GM18526 (cell line): ENCODE data around the gene BPIFB6.

ENCODE experiments used
- POLR2A ChIP-seq: IDR thresholded peaks from 3 replicates; pipeline ENCODE4 v1.6.1; 2011; ENCODE audit not compliant: insufficient read length; ENCODE audit errors: extremely low read depth

BPIFB6 gene

DNA sequence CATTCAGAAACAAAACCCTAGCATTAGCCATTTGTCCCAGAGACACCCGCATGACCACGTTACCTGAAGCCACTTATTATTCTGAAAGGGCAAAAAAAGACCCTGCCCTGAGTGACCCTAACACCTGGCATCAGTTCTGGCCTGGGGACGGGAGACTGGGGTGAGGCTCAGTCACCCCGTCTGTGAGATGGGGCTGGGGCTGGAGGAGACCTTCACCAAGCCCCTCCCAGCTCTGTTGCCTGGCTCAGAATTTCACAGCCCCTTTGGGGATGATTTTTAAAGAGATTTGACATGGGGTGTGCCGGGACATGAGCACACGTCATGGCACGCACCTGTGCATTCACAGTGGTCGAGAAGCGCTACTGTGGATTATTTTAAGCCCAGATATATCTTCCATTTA lies 1.4 kb upstream of the BPIFB6 start:
- no peak for TF ChIP-seq POLR2A

DNA sequence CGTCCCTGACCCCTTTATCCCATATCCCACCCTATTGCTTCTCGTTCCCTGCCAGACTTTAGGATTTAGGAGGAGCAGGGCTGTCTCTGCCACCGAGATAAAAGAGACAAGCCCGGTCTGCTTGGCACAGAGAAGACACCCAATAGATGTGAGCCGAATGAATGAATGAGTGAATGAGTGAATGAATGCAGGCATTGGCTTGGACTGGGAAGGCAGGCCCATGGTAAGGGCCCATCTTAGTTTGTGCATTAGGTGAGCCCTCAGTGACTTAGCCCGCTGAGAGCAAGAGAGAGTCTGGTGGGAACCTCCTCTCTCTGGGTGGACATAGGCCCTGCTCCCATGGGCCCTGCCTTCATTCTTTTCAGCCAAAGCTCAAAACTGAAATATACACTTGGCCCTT lies 879 bp upstream of the BPIFB6 start:
- TF ChIP-seq POLR2A = no peak

DNA sequence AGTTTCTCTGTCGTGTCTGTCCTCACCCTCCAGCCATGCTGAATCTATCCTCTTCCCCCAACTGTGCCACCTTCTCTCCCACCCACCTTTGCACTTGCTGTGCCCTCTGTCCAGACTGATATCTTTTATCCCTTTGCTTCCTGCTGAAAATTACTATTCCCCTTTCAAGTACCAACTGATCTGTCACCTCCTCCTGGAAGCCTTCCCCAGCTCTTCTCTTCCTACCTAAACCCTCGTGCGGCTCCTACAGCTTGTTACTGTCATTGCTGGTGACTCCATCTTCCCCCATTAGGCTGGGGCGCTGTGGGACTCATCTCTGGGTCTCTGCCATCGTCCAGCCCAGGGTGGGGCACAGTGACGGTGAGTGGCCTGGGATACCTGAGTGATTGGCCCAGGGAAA lies 1.1 kb downstream of the BPIFB6 start:
- TF ChIP-seq POLR2A = no peak

DNA sequence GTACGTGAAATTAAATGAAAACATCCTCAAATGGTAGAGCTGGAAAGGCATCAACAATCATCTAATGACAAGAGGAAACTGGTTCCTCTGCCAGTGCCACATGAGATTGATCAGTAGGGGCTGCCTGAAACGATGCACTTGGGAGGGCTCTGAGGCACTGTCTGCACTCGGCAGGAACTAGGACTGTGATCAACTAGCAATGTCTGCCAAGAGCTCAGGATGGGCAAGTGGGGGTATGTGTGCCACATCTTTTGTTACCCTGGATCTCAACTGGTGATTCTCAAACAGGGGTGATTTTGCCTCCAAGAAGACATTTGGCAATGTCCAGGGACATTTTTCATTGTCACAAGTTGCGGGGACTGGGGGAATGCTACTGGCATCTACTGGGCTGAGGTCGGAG lies 1.9 kb downstream of the BPIFB6 start:
- no peak for TF ChIP-seq POLR2A

DNA sequence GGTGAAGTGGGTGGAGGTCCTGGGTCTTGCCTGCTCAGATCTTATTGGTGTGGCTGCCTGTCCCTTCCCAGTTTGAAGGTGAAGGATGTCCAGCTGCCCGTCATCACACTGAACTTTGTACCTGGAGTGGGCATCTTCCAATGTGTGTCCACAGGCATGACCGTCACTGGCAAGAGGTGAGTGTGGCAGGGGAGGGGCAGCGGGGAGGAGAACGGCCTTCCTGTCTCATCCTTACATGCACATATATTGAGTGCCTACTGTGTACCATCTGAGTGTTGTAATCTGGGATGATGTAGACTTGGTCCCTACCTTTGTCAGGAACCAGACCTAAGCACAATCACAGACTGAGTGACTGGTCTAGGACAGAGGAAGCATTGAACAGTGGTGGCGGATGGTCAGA lies 2.7 kb downstream of the BPIFB6 start:
- no peak for TF ChIP-seq POLR2A

DNA sequence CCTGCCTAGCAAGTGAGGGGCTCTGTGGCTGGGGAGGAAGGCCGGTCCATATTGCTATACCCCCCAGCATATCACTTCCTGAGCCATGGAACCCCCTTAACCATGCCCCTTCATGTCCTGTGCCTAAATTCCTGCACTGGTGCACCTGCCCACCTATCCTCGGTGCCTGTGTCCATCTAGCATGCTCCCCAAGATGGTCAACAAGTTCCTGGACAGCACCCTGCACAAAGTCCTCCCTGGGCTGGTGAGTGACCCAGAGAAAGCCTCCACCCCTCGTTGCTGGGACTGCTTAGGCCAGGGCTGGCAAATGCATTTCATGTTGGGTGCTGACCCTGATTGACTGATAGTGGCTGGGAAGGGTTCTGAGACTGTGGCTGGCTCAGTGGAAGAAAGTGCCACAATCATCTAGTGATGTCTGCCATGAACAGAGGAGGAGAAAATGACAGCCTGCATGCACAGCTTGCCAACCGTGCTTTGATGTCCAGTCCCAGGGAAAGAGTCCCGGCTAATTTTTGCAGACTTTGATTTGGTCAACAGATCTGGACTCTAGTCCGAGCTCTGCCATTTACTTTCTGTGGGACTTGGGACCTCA lies 3.5 kb downstream of the BPIFB6 start:
- TF ChIP-seq POLR2A = no peak

DNA sequence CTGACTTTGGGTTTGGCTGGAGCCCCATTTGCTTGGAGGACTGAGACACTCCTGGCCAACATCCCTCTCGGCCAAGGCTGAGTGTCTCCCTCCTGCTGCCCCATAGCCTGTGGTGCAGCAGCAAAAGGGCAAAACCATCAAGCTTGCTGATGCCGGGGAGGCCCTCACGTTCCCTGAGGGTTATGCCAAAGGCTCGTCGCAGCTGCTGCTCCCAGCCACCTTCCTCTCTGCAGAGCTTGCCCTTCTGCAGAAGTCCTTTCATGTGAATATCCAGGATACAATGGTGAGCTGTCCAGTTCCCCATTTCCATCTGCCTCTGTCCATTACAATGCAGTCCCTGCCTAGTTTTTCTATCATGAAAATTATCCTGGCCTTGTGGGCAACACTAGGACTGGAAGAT lies 6.0 kb downstream of the BPIFB6 start:
- no peak for TF ChIP-seq POLR2A

DNA sequence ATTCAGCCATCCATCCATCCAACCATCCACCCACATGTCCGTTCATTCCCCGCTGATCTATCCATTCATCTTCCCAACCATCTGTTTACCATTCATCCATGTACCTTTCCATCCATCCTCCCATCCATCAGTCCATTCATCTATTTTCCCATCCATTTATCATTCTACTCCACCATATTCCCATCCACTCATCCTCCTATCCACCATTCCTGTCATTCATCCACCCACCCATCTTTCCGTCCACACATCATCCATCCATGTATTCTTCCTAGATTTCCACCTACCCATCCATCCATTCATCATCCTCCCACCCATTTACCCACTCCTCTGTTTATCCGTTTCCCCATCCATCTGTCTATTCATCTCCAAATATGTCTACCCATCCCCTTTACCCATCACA lies 6.8 kb downstream of the BPIFB6 start:
- TF ChIP-seq POLR2A = no peak

DNA sequence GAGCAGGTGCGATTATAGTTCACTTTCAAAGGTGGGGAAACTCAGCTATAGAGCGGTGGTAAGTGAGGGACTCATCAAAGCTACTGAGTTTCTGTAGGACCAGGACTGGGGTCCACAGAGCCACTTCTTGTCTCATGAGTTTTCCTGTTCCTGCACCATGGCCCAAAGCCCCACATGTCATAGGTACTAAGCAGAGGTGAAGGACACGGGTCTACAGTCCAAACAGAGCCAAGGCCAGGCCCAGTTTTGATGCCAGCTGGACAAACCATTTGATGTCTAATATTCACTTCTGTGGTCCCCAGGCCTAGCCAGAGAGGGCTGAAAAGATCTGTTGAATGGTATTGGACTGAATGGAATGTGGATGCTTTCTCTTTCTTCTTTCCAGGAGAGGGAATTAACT lies 11.0 kb downstream of the BPIFB6 start:
- no peak for TF ChIP-seq POLR2A

DNA sequence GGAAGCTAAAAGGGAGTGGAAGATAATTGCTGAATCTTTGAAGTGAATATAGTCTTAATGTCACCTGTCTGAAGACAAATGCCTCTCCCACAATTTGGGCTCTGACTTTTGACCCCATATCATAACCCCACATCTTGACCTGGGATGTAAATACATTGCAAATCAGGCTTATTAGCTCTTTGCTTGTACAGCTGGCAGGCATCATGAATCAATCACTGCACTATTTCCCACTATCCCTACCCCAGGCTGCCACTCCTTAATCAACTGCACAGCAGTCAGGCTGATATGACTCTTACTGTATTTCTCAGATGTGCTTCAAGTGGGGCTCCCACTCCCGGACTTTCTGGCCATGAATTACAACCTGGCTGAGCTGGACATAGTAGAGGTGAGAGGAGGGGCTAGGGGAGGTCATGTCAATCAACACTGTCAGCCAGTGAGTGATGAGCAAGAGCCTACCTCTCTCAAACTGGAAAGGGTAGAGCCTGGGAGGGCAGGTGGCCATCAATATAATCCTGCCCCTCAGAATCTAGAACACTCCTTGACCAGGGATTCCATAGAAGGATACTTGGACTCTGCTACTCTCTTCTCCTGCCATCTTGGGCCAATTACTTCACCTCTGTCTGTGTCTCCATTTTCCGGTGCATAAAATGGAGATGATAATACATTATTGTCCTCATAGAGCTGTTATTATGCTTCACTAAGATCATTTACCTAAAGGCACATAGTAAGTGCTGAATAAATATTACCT lies 11.7 kb downstream of the BPIFB6 start:
- TF ChIP-seq POLR2A = no peak

DNA sequence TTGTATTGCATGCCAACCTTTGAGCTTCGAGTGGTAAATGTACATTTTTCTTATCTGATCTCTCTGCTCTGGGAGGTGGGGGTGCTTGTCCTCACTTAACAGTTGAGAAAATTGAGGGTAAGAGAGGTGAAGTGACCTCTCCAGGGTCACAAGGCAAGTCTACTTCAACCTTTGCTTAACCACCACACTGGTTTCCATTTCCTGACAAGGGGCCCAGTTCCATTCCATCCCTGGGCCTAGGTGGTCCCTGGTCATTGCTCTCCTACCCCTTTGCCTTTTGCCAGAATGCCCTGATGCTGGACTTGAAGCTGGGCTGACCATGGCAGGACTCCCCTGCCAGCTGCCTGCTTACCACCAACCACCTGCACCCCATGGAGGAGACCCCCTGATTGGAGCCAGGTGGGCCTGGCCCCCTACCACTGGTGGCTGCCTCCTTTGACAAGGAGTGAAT lies 12.3 kb downstream of the BPIFB6 start:
- TF ChIP-seq POLR2A = no peak

DNA sequence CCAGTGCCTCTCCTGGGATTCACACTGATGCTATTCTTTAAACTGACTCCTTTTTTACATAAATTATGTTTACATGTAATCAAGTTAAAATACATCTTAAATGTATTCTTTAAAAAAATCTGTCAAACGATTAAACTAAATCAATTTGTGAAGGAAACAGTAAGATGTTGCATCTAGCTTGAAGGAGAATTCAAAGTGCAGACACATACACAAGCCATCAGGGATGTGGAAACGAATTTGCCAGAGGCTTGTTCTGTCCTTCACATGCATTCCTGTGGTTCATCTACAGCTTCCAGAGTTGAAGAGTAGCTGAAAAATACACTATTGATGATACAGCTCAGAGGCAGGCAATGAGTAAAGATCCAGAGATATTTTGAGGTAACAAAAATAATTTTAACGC lies 15.0 kb downstream of the BPIFB6 start:
- no peak for TF ChIP-seq POLR2A

DNA sequence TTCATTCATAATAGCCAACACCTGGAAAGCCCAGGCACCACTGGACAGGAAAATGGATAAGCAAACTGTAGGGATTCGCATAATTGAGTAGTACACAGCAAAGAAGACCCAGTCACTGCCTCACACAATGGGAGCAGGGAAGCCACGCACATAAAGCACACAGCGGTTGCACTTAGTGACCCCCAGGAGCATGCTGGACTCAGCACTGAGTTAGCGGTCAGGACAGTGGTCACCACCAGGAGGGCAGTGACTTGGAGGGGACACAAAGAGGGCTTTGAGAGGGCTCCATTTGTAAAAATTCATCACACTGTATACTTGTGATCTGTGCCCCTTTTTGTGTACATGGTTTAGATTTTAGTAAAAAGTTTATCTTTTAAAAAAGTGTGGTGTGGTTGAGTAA lies 19.9 kb downstream of the BPIFB6 start:
- no peak for TF ChIP-seq POLR2A

DNA sequence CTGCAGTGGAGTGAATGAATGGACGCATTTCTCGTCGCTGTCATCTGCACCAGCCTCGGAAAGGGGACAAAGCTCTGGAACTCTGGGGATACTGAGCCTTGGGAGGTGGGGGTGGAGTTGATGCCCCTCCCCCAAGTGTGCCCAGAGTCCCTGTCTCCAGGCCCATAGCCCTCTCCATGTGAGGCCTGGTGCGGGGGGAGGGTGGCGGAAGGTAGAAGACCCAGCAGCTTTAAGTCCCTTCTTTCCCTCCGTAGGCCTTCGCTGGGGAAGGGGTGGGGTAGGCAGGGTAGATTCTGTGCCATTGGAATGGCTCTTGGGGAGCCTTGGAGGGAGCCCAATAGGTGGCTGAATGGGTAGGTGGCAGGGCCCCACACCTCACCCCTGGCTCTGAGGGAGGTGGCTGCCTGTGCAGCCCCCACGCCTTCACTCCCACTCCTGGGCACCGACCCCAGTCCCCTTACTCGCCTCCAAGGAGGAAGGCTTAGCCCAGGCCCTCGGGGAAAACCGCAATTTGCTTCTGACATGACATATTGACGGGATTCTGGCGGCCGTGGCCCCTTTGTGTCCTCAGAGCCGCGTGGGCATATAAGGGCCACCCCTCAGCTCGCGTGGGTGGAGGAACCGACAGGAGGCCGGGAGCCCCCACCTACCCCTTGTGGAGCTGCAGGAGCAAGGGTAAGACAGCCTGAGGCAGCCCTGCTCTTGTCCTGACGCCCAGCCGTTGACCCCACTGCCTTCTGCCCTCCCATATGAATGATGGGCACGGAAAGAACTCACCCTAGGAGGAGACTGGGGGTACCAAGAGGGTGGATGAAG lies 22.1 kb downstream of the BPIFB6 start, which contains the start of gene BPIFB3:
Gene BPIFB3, plus strand, starts transcription at position 613 of the 816 bp plus-strand sequence. CDS start 1,533 bp downstream, outside the sequence.
- no peak for TF ChIP-seq POLR2A

DNA sequence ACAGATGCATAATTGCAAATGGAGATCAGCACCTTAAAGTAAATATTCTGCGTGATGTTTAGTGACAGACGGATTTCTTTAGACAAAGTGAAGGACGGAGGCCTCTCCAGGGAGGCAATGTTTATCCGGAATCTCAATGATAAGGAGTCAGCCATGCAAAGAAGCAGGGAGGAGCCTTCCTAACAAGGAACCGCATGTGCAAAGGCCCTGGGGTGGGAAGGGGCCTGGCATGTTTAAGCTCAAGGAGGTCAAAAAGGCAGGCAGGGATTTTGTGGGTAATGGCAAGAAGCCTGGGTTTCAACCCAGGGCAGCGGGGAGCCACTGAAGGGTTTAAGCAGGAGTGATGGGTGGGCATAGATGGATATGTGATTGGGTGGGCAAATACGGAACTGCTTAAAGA lies 22.9 kb downstream of the BPIFB6 start:
- no peak for TF ChIP-seq POLR2A

DNA sequence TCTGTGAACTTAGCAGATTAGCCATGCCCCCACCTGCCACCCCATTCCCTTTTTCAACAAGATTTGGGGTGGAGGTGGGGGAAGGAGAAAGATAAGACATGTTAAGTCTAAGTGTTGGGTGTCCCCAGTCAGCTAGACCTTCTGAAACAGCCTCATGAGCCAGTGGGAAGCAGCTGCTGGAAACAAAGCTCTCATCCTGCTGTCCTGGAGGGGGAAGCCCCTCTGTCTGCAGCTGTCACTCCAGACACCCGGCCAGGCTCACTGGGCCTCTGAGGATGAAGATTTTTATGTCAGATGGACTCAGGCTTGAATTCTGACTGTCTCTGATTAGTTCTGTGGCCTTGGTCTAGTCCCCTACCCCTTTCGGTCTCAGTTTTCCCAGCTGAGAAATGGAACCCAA lies 23.3 kb downstream of the BPIFB6 start:
- no peak for TF ChIP-seq POLR2A
